NOMO-1 treated with dmso at 0.1 percent for 144 hours (cell line): Measurements from ENCODE around the gene CD40.

Experiments
- DNase-seq: peaks from one replicate; lab custom pipeline; 2025; ENCODE audit not compliant: unreplicated experiment; lab: John Stamatoyannopoulos, UW

The CD40 gene

DNA sequence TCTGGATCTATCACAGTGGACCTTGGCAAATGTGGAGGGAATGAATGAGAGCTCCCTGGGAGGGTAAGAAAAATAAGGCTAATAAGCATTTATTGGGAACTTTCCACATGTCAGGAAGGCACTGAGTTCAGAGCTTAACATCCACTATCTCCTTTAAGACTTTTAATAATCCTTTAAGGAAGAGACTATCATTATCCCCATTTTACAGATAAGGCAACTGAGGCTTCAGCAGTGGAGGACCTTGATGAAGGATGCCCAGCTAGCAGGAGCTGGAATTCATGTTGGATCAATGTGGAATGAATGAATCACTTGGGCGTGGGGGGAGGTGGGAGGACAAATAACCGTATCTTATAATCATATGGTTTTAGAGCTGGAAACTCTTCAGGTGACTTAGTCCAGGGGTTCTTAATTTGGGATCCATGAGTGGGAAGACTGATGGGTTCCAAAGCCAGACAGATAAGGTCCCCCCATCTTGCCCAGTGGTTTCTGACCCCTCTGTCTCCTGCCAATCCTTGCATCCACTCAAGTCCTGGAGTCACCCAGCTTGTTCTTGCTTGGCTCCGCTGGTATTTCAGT lies 54.9 kb downstream of the CD40 start:
- DNase-seq: no peak

DNA sequence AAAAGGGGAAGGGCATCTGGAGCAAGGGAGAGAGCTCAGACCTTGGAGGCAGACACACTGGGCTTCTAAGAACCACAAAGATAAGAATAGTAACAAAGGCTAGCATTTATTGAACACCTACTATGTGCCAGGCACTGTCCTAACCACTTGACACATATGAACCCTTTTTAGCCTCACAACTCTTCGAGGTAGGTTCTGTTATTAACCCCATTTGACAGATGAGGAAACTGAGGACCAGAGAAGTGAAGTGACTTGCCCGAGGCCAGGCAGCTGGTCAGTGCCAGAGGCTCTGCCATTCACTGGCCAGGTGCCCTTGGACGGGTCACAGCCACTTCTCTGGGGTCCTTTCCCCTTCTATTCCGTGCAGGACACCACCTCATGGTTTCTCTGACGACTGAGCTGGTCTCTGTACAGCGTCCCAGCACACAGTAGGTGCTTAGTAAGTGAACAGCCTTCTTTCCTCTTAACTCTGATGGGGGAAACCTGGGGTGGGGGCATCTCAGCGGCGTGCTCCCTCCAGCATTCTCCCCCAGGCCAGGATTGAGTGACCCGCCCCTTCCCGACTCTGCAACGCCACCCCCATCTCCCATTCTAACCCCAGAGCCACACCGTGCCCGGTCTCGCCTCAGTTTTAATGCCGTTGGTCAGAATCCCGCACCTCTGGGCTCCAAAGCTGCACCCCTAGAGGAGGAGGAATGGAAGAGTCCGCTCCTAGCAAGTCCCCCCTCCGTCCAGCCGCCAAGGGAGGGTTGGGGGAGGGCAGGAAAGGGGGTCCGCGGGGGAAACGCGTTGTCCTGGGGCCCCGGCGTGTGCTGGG lies 55.7 kb downstream of the CD40 start:
- DNase-seq: no peak

DNA sequence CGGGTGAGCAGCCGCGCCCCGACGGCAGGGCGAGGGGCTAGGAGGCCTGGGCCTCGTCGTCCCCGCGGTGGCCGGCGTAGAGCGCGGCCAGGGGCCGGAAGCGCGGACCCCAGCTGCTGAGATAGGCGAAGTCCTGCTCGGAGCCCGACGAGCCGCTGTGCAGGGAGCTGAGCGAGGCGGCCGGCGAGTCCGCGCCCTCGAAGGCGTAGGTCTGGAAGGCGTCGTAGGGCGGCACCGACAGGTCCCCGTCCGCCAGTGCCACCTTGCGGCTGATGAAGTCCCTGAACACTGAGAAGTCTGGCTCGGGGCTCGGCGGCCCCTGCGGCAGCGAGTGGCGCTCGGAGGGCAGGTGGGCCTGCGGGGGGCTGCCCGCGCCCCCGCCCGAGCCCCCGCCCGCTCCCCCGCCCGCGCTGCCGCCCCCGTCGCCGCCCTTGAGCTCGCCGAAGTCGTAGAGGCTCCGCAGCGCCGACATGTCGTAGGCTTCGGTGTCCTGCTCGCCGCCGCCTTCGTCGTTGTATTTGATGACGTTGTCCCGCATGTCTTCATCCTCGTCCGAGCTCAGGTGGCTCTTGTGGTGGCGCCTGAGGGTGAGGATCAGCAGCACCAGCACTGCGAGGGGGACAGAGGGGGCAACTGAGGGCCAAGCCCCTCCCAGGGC lies 56.5 kb downstream of the CD40 start:
- DNase-seq: peak; percentile 55

DNA sequence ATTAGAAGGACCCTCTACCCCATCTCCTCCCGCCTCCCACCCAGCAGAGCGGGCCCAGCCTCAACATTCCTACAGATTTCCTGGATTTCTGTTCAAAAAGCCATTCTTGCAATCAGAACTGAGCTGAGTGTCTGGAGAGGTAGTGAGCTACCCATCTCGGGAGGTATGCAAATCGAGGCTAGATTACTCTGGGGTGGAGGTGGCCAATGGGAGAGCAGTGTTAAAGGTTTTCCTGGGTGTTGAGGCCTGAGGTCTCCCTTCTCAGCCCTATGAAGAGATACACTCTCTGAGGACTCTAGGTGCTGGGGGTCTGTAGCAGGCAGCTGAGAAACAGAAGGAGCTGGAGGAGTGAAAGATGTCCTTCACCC lies 57.0 kb downstream of the CD40 start:
- DNase-seq: no peak

DNA sequence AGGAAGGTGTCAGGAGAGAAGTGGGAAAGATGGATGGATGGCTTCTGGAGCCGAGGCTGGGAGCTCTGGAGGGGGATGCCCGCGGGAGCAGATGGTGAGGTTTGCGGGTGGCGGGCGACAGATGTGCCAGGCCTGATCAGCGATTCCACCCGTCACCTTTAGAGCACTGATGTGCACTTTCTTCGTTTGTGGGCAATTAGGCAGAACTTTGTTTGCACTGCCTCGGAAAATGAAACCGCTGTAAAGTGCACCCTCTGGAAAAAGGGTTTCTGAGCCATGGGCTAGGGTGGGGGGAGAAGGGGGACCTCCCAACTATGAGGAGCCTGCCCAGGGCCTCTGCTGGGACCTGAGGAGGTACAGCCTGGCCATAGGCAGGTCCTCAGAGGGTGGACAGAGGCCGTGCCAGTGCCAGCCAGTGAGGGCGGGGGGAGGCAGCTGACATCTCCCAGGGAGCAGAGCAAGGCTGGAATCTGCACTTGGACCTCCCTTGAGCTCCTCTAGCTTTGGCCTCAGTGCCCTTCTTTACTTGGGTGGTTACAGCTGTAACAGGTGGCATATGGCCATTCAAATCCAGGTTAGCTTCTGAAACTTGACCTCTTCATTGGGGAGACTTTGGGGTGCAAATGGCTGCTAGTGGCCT lies 58.7 kb downstream of the CD40 start:
- DNase-seq: no peak

DNA sequence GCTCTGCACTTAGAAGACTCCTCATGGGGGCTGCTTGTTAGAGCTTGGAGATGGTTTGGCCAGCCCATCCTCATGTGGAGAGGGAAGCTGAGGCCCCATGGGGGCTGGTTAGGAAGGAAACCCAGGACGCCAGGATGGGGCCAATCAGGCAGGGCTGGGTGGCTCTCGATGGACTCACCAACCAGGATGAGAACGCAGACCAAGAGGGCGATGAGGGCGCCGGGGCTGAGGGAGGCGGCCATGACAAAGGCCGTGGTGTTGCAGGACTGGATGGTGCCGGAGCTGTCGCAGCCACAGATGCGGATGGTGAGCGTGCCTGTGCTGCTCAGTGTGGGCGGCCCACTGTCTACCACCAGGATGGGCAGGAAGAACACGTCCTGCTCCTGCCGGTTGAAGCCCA lies 59.7 kb downstream of the CD40 start:
- DNase-seq: no peak

DNA sequence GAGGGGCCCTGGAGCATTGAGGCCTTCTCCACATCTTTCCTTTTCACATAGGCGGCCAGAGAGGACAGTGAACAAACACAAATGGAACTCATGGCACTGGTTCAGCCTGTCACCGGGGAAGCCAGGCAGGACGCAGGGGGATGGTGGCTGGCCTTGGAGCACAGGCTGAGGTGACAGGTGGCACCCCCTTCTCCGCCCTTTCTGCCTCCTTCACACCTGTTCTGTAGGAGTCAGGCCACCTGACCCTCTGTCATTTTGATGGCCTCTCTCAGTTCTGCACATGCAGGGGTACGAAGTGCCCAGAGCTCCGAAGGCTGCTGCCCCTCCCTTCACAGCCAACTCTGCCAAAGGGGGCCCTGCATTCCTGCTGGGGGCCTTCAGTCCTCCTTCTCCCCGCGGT lies 60.8 kb downstream of the CD40 start:
- no peak for DNase-seq
